ENCODE results near the gene DNAH17.

Gene DNAH17

GRCh38 chr17:78399028-78399692 lies 178.0 kb downstream of the DNAH17 start:
- no peak for TF ChIP-seq CTCF (IDR thresholded peaks at IDR 0.05; ENCODE audit: low read length, missing control alignments)
- DNase-seq (ENCODE audit: low read depth): no peak
- no peak overlapping the region for H3K4me3 ChIP-seq (replicated peaks; ENCODE audit: low read depth, low read length)

- no peak overlapping the region for H3K4me3 ChIP-seq (replicated peaks; ENCODE audit: low read depth, low read length)
- DNase-seq (ENCODE audit: low read depth): no peak
- TF ChIP-seq CTCF (IDR thresholded peaks at IDR 0.05; ENCODE audit: low read length, missing control alignments): no peak
These were observed 178.8 kb downstream of the DNAH17 start for GRCh38 chr17:78398390-78398789.

- H3K4me3 ChIP-seq (replicated peaks; ENCODE audit: low read depth, low read length): no peak overlapping the region
- DNase-seq (ENCODE audit: low read depth): peak; percentile 46
- TF ChIP-seq CTCF (IDR thresholded peaks at IDR 0.05; ENCODE audit: low read length, missing control alignments): no peak
These were observed 179.5 kb downstream of the DNAH17 start for GRCh38 chr17:78397681-78398101.

- no peak for TF ChIP-seq CTCF (IDR thresholded peaks at IDR 0.05; ENCODE audit: low read length, missing control alignments)
- DNase-seq (ENCODE audit: low read depth): peak; percentile 31
- no peak overlapping the region for H3K4me3 ChIP-seq (replicated peaks; ENCODE audit: low read depth, low read length)
These were observed 180.5 kb downstream of the DNAH17 start for GRCh38 chr17:78396441-78397337.

GRCh38 chr17:78395155-78395554 lies 182.0 kb downstream of the DNAH17 start:
- no peak for TF ChIP-seq CTCF (IDR thresholded peaks at IDR 0.05; ENCODE audit: low read length, missing control alignments)
- no peak for DNase-seq (ENCODE audit: low read depth)

GRCh38 chr17:78394209-78394608 lies 183.0 kb downstream of the DNAH17 start:
- DNase-seq (ENCODE audit: low read depth): no peak
- no peak for TF ChIP-seq CTCF (IDR thresholded peaks at IDR 0.05; ENCODE audit: low read length, missing control alignments)
- H3K4me3 ChIP-seq (replicated peaks; ENCODE audit: low read depth, low read length): no peak overlapping the region

More at GRCh38 chr17:78395155-78395554, 182.0 kb downstream of the DNAH17 start:
- no peak overlapping the region for H3K4me3 ChIP-seq (replicated peaks; ENCODE audit: low read depth, low read length)
